Activated naive CD8-positive, alpha-beta T cell treated with anti-CD3 and anti-CD28 coated beads, Interleukin-2, amount 50 U/mL, for 24 hours (primary cell): ENCODE measurements around the gene ZNF613.
"Not testable (repeated sequence)": the region's sequence is repeated elsewhere in the genome, so short reads cannot be mapped to it uniquely, and the experiment has no call there.

Experiments used
- ATAC-seq: fragments of 150-1000 bp; cut with Tn5 transposase; one replicate; pipeline ENCODE4 v1.10.0; 2021
- DNase-seq: peaks from one replicate; pipeline ENCODE4 v3.0.0; 2021
- H3K27ac Mint-ChIP-seq: one replicate; pipeline ENCODE4 v1.8.0; 2021; ENCODE audit warnings: mild to moderate bottlenecking, mixed read lengths
- H3K27me3 Mint-ChIP-seq: one replicate; pipeline ENCODE4 v1.8.0; 2021; ENCODE audit warnings: mixed read lengths
- H3K36me3 Mint-ChIP-seq: one replicate; pipeline ENCODE4 v1.8.0; 2021; ENCODE audit warnings: low read depth, mixed read lengths
- H3K4me1 Mint-ChIP-seq: one replicate; pipeline ENCODE4 v1.8.0; 2021; ENCODE audit warnings: mixed read lengths
- H3K4me3 Mint-ChIP-seq: one replicate; pipeline ENCODE4 v1.8.0; 2021; ENCODE audit warnings: mild to moderate bottlenecking, moderate library complexity, mixed read lengths
- H3K9me3 Mint-ChIP-seq: one replicate; pipeline ENCODE4 v1.8.0; 2021; ENCODE audit warnings: mixed read lengths

Gene ZNF613

DNA sequence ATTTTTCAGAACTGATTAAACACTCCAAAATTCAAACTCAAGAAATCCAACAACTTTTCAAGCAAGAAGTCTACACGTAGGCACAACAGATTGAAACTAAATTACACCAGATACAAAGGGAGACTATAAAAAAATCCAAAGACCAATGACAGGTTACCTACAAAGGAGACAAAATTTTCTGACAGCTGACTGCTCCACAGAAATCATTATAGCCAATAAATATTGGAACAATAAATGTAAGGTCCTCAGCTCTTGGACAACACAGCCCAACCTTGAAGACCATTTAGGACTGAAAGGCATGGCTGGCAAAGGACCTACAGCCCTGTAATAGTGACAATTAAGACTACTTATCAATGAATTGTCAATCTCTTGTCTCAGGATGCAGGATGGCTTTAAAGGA is 43.4 kb downstream of the ZNF613 start:
- no peak overlapping the region for H3K4me3 Mint-ChIP-seq
- DNase-seq = no peak
- H3K9me3 Mint-ChIP-seq = peaks cover 55% of the 10 kb centered on the region
- H3K36me3 Mint-ChIP-seq = peaks cover 90% of the 10 kb centered on the region
- no peak overlapping the region for H3K27ac Mint-ChIP-seq
- H3K4me1 Mint-ChIP-seq = no peaks in the 10 kb centered on the region
- no peaks in the 10 kb centered on the region for H3K27me3 Mint-ChIP-seq
- ATAC-seq = no peak

DNA sequence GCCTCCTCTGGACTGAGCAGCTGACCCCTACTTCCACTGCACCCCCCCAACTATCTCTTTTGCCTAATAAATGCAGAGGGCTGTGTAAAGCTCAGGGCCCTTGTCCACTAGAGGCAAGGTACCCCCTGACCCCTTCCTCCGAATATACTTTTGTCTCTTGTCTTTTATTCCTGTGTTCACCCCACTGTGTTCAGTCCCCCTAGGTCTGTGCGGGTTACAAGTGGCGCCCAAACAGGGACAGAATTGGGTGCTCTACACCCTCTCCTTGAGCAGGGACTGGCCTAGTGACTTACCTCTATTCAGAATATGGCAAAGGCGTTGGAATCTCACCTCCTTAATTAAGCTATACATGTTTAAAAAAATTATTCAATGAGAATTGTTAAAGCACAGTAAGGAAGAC is 44.4 kb downstream of the ZNF613 start:
- H3K4me3 Mint-ChIP-seq = no peak overlapping the region
- peak; percentile 27 for DNase-seq
- H3K27ac Mint-ChIP-seq = no peak overlapping the region
- H3K4me1 Mint-ChIP-seq = no peaks in the 10 kb centered on the region
- no peaks in the 10 kb centered on the region for H3K27me3 Mint-ChIP-seq
- ATAC-seq = no peak
- H3K9me3 Mint-ChIP-seq = peaks cover 58% of the 10 kb centered on the region
- H3K36me3 Mint-ChIP-seq = peaks cover 87% of the 10 kb centered on the region

DNA sequence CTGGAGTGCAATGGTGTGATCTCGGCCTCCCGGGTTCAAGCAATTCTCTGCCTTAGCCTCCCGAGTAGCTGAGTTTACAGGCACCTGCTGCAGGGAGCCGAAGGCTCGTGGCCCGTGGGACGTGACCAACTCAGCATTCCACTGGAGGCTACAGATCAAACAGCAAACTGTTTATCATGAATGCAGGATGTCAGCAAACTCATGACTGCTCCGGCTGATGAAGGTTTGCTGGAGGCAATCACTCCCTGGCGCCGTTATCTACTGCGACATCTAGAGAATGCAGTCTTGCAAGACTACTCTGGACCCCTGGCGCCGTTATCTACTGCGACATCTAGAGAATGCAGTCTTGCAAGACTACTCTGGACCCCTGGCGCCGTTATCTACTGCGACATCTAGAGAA is 48.5 kb downstream of the ZNF613 start:
- H3K27me3 Mint-ChIP-seq, H3K4me1 Mint-ChIP-seq, ATAC-seq, H3K27ac Mint-ChIP-seq, DNase-seq, H3K4me3 Mint-ChIP-seq: not testable (repeated sequence)
- H3K9me3 Mint-ChIP-seq = peaks cover 71% of the 10 kb centered on the region
- H3K36me3 Mint-ChIP-seq = peaks cover 90% of the 10 kb centered on the region

DNA sequence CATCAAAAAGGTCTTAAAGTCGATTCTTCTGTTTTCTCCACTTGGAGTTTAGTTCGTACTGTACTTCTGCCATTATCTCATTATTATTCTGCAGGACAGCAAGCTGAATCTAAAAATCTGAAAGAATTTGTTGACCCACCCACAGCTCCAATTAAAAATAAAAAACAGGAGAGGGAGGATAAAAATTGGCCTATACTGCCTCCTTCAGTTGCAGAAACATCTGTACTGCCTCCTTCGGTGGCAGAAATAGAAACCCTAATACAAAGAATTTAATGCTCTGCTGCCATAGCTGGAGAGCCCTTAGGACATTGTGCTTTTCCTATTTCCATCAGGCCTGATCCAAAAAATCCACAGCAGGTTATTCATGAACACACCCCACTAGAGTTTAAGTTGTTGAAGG is 49.6 kb downstream of the ZNF613 start:
- peaks cover 75% of the 10 kb centered on the region for H3K9me3 Mint-ChIP-seq
- H3K4me1 Mint-ChIP-seq = peaks cover 2% of the 10 kb centered on the region
- ATAC-seq (no peak), DNase-seq (no peak)
- no peak overlapping the region for H3K27ac Mint-ChIP-seq
- H3K36me3 Mint-ChIP-seq = peaks cover 90% of the 10 kb centered on the region
- no peaks in the 10 kb centered on the region for H3K27me3 Mint-ChIP-seq
- no peak overlapping the region for H3K4me3 Mint-ChIP-seq

DNA sequence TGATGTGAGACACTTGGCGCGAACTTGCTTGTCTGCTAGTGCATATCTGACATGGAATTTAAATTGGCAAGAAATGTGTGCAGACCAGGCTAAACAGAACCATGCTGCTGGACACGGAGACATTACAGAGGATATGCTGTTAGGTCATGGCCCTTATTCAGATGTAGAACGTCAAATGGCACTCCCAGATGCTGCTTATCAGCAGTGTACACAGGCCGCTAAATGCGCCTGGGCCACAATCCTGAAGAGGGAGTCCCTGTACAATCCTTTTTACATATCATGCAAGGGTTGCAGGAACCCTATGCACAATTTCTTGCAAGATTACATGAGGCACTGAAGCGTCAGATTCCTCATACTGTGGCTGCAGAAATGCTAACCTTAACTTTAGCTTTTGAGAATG is 50.1 kb downstream of the ZNF613 start:
- Mint-ChIP-seq H3K9me3 (peaks cover 73% of the 10 kb centered on the region), H3K4me3 (no peak overlapping the region), H3K4me1 (peaks cover 2% of the 10 kb centered on the region), H3K27me3 (no peaks in the 10 kb centered on the region), H3K36me3 (peaks cover 88% of the 10 kb centered on the region), H3K27ac (no peak overlapping the region)
- ATAC-seq (no peak), DNase-seq (no peak)

DNA sequence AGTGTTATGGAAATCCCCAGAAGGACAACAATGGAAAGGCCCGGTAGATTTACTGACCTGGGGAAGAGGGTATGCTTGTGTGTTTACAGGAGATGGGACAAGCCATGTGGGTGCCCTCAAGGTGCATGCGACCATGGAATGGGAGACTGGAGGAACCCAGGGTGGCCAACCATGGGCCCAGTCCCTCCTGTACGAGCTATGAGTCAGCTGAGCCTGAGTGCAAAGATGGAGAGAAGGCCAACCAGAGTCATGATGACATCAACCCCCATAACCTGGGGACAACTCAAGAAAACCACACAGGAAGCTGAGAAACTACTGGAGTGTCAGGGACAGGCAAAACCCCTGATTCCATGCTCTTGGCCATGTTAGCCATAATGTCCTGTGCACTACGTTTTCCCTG is 51.6 kb downstream of the ZNF613 start:
- ATAC-seq = no peak
- peaks cover 2% of the 10 kb centered on the region for H3K4me1 Mint-ChIP-seq
- no peak overlapping the region for H3K4me3 Mint-ChIP-seq
- no peak for DNase-seq
- no peak overlapping the region for H3K27ac Mint-ChIP-seq
- peaks cover 87% of the 10 kb centered on the region for H3K36me3 Mint-ChIP-seq
- no peaks in the 10 kb centered on the region for H3K27me3 Mint-ChIP-seq
- H3K9me3 Mint-ChIP-seq = peaks cover 74% of the 10 kb centered on the region

DNA sequence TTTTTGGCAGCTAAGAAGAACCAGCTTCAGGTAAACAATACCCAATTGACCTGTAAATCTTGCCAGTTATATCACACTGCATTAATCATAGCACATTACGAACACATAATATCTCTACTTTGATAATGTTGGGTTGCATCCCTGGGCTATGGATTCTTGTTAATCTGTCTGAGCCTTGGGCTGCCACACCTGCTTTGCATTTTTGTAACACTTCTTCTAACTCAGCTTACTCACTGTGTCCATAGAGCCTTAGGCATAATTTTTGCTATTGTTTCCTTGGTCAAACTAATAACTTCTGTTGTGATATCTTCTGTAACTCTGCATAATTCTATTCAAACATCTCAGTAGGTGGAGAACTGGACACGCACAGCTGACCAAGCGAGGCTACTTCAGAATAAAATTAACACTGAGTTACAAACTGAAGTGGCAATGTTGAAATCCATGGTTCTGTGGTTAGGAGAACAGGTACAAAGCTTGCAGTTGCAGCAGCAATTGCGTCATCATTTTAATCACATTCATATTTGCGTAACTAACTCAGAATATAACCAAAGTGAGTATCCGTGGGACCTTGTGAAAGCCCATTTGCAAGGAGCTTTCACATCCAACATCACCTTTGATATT is 53.0 kb downstream of the ZNF613 start:
- H3K4me3 Mint-ChIP-seq = no peak overlapping the region

DNA sequence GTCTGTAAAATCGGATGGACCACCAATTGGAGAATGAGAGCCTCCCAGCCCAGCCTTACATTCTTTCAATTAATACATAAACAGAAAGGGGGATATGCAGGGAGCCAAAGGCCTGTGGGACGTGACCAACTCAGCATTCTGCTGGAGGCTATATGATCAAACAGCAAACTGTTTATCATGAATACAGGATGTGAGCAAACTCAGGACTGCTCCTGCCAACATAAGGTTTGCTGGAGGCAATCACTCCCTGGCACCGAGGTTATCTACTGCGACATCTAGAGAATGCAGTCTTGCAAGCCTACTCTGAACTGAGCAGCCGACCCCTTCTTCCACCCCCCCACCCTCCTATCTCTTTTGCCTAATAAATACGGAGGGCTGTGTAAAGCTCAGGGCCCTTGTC is 53.7 kb downstream of the ZNF613 start:
- not testable (repeated sequence) for H3K4me1 Mint-ChIP-seq, H3K27ac Mint-ChIP-seq, H3K27me3 Mint-ChIP-seq, DNase-seq, ATAC-seq, H3K4me3 Mint-ChIP-seq
- Mint-ChIP-seq H3K36me3 (peaks cover 83% of the 10 kb centered on the region), H3K9me3 (peaks cover 70% of the 10 kb centered on the region)

More for the DNA sequence above, 53.0 kb downstream of the ZNF613 start:
- DNase-seq = no peak
- Mint-ChIP-seq H3K9me3 (peaks cover 67% of the 10 kb centered on the region), H3K4me1 (peaks cover 5% of the 10 kb centered on the region), H3K36me3 (peaks cover 81% of the 10 kb centered on the region), H3K27me3 (no peaks in the 10 kb centered on the region), H3K27ac (no peak overlapping the region)
- ATAC-seq = no peak

DNA sequence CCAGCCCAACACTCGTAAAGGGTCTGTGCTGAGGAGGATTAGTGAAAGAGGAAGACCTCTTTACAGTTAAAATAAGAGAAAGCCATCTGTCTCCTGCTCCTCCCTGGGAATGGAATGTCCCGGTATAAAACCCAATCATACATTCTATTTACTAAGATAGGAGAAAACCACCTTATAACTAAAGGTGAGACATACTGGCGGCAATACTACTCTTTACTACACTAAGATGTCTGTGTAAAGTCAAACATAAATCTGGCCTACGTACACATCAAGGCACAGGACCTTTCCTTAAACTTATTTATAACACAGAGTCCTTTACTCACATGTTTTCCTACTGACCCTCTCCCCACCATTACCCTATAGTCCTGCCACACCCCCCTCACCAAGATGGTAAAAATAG is 56.1 kb downstream of the ZNF613 start:
- no peaks in the 10 kb centered on the region for H3K27me3 Mint-ChIP-seq
- H3K27ac Mint-ChIP-seq = no peak overlapping the region
- no peak for ATAC-seq
- H3K9me3 Mint-ChIP-seq = peaks cover 66% of the 10 kb centered on the region
- no peak for DNase-seq
- H3K4me1 Mint-ChIP-seq = peaks cover 18% of the 10 kb centered on the region
- no peak overlapping the region for H3K4me3 Mint-ChIP-seq
- peaks cover 78% of the 10 kb centered on the region for H3K36me3 Mint-ChIP-seq

DNA sequence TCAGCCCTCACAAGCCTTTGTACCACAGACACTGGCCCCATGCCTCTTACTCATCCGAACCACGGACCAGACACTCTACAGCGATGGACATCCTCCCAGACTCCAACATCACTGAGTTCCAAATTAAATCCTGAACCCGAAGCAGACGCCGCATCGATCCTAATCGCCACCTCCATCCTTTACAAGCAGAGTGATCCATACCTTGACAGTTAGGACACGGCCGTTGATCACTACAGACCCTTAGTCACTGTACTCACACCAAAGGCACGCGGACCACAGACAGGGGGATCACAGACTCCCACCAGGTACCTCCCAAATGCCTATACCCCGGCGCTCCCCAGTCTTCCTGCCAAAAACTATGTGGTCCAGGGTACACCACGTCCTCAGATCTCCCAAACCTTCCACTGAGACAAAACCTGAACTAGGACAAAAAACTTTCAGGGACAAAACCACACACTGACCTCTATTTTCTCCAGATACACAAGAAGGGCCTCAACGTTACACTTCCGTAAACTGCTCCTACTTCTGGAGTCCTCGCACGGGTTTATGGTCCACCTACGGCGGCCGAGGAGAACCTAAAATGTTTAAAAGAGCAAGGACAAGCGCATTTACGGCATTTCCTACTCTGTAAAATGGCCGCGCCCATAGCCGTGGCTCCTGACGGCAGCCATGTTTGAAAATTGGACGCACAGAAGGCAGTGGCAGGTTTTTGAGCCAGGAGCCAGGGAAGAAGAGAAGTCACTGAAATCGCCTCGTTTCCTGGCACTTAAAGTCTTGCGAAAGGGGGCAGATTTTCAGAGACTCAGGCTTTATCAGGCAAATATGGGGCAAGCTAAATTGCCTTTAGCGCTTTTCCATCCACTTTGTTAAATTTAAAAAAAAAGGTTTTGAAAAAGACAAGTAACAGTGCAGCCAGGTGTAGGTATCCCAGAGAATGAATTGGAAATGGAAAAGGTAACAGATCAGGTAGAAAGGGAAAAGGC is 59.3 kb downstream of the ZNF613 start, which contains the start of gene ZNF350:
Gene ZNF350 (minus strand): TSS at position 532 of the 983 bp plus-strand sequence. CDS start 12,480 bp downstream, outside the sequence.
- H3K9me3 Mint-ChIP-seq = peaks cover 65% of the 10 kb centered on the region
- peaks cover 16% of the 10 kb centered on the region for H3K4me1 Mint-ChIP-seq
- peaks cover 67% of the 10 kb centered on the region for H3K36me3 Mint-ChIP-seq
- H3K27me3 Mint-ChIP-seq = no peaks in the 10 kb centered on the region
- peak within 1 kb of the TSS; percentile 91 for H3K27ac Mint-ChIP-seq
- ATAC-seq = peak; percentile 98
- peak within 1 kb of the TSS; percentile 98 for H3K4me3 Mint-ChIP-seq
- peak; percentile 81 for DNase-seq

DNA sequence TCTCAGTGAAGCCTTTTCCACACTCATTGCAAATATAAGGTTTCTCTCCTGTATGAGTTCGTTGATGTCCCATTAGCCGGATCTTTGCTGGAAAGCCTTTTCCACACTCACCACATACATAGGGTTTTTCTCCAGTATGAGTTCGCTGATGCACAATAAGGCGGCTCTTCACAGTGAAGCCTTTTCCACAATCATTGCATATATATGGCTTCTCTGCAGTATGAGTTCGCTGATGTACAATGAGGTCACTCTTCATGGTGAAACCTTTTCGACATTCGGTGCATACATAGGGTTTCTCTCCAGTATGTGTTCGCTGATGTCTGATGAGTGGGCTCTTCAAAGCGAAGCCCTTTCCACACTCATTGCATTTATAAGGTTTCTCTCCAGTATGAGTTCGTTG is 66.2 kb downstream of the ZNF613 start:
- Mint-ChIP-seq H3K36me3 (peaks cover 82% of the 10 kb centered on the region), H3K4me3 (no peak overlapping the region), H3K27ac (no peak overlapping the region), H3K4me1 (no peaks in the 10 kb centered on the region), H3K9me3 (peaks cover 76% of the 10 kb centered on the region), H3K27me3 (no peaks in the 10 kb centered on the region)
- DNase-seq = no peak
- ATAC-seq = no peak

DNA sequence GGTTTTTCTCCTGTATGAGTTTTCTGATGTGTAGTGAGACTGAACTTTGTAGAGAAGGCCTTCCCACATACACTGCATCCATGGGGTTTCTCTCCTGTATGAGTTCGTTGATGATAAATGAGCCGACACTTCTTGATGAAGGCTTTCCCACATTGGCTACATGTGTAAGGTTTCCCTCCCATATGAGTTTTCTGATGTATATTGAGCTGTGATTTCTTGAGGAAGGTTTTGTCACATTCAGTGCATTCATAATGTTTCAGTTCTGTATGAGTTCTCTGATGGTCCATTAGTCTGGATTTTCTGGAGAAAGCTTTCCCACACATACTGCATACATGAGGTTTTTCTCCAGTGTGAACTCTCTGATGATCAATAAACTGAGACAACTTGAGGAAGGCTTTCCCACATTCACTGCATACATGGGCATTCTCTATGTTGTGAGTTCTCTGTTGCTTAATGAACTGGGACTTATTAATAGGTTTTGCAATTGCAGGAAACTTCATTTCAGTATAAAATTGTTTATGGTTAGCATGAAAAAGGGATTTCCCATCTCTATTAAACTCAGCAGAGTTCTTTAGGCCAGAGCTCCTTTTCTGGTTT is 66.9 kb downstream of the ZNF613 start:
- Mint-ChIP-seq H3K27me3 (no peaks in the 10 kb centered on the region), H3K27ac (no peak overlapping the region), H3K9me3 (peaks cover 73% of the 10 kb centered on the region), H3K4me3 (no peak overlapping the region), H3K36me3 (peaks cover 84% of the 10 kb centered on the region), H3K4me1 (no peaks in the 10 kb centered on the region)
- no peak for DNase-seq
- no peak for ATAC-seq
